HG03045 (cell line): ENCODE data around the gene HSPA1A.
"Not testable (repeated sequence)": the region's sequence is repeated elsewhere in the genome, so short reads cannot be mapped to it uniquely, and the experiment has no call there.

Source experiments
- ATAC-seq: cut with Tn5 transposase; IDR thresholded peaks from one replicate; pipeline ENCODE4 v1.9.1; 2021; ENCODE audit warnings: mild to moderate bottlenecking, moderate library complexity; ENCODE audit not compliant: unreplicated experiment

HSPA1A gene

DNA sequence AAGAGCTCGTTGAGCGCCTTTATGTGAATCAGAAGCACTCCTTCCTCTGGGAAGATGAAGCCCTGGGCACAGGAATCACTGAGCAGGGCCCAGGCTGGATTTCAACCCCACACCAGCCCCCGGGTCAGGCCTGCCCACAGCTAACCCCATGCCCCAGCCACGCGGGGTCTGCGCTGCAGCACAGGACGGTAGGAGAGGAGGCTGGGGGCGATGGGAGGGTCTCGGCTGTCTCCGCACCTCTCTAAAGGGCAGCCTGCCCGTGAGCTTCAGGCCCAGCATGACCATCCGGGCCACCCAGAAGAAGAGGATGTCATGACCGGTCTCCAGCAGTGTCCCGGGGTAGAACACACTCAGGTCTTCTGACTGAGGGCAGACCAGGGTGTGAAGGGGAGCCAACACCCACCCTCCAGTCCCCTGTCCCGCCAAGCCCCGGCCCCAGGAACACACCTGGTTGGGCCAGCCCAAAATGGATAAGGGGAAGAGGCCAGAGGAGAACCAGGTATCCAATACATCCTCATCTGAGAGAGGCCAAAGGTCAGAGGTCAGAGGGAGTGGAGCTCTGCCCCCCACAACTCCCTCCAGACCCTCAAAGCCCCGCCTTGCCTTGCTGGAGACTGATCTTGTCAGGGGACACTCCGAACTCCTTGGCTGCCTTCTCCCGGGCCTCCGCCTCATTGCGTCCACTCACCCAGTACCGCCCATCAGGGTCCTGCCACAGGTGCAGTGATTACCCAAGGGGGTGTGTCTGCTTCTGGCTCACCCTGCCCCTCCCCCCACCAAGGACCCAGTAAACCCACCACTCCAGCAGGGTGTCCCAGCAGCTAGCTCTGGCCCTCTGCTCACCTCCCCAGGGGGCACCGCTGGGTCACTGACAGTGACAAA lies 33.9 kb upstream of the HSPA1A start:
- no peak for ATAC-seq

DNA sequence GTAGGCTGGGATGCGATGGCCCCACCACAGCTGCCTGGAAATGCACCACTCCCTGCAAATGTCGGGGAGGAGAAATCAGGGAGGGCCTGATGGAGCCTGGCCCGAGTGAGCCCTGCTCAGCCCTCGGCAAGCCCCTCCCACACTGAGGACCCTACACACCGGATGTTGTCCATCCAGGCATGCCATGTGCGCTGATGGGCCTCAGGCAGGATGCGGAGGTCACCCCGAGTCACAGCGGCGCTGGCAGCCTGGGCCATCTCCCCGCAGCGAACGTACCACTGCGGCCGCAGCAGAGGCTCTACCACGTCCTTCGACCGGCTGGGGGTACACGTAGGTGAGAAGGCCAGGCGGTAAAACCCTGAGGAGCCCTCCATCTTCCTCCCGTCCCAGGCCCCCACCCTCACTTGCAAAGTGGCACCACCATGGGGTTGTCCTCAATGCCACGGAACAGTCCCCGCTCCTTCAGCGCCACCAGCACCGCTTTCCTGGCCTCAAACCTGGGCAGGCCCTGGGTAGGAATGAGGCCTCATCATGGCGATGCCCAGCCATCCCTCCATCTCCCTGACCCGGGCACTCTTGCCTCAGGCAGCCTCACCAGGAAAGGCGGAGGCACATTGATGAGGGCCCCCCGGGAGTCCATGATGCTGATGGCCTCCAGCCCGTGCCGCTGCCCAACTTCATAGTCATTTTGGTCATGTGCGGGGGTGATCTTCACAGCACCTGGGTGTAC lies 33.1 kb upstream of the HSPA1A start:
- ATAC-seq, result no peak

DNA sequence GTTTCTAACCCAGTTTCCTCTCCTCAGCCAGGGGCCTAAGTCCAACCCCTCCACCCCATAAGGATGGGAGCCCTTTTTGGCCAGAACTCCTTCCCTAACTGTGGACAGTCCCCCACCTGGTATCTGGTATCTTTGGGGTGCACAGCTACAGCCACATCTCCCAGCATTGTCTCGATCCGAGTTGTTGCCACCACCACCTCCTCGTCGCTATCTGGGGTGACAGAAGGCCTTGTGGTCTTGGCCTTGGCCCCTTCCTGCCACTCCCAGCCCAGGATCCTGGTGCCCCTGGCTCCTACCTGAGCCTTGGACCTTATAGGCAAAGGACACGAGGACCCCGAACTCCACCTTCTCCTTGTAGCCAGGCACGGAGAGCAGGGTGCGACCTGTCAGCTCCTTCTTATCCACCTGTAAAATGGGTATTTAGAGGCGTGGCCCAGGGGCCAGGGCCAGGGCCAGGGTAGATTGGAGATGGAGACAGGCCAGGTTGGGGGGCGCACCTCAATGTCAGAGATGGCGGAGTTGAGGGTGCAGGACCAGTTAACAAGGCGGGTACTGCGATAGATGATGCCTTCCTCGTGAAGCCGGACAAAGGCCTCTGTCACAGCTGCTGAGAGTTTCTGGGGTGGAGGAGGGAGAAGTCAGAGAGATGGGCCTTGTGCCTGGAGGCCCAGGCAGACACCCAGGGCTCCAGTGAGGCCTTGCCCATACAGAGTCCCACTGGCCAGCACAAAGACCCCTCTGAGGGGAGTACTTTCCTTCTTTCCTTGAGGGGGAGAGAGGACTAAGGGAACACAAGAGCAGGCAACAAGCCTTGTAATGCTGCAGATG lies 31.0 kb upstream of the HSPA1A start:
- ATAC-seq, result no peak

DNA sequence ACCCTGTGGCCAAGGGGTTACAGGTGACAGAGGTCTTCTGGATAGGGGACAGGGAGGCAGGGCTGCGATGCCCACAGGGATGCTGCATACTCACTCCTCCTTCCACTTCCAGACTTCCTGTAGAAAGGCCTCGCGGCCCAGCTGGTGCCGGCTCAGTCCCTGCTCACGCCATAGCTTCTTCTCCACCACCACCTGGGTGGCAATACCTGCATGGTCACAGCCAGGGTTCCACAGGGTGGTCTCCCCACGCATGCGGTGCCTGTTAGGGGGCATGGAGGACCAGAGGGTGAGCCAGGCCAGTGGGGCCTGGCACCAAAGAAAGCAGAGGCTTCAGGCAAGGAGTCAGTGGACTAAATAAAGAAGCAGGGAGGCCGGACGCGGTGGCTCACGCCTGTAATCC lies 29.9 kb upstream of the HSPA1A start:
- ATAC-seq, result no peak

DNA sequence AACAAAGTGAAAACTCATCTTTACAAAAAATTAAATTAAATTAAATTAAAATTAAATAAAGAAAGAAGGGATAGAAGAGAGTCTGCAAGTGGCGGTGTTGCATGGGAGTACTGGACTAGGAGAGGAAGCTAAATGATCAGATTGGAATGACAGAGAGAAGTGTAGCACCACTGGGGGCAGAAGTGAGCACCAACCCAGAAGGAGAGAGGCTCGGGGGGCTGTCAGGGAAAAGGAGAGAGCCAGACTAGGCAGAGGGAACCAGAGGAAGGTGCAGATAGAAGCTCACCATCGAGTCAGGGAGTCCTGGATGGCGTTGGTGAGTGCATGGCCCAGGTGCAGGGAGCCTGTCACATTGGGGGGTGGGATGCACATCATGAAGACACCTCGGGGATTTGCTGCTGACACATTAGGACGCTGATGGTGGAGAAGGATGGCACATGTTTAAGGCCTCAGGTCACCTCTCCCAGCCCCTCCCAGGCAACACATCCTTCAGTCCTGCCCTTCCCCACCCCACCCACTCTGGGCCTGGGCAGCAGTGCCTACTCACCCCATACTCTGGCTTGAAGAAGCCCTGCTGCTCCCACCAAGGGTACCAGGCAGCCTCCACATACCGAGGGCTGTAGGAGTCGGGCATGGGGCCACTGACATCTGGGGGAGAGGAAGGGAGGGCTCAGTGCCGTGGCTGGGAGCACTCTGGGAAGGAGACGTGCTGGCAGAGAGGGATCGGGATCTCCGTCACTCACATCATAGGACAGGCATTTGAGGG lies 23.8 kb upstream of the HSPA1A start:
- ATAC-seq, result no peak

DNA sequence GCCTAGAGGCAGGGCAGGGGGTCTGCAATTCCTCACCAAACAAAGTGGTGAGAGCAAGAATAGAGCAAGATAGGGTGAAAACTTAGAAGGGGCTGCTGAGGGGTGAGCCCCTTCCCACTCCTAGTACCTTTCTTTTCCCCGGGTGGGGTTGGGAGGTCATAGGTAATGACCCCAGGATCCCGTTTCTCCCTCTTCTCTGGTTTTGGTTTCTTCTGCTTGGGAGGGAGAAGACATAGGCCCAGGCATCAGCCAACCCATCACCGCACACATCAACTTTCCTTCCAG lies 23.3 kb upstream of the HSPA1A start:
- no peak for ATAC-seq

DNA sequence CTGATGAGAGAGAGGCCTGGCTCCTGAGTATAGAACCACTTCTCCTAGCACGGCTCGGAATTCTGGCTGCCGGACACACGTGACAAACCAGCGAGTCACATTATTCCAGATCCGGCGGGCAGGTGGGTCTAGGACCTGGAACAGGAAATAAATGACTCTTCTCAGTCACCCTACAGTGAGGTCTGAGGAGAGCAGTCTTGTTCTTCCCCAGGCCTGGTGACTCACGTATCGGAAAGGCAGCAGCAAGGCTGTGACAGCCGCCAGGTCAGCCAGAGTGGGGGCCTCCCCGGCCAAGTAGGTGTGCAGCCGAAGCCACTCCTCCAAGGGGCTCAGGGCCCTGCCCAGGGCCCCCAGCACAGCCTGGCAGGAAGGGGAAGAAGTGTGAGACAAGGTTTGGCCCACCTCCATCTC lies 22.6 kb upstream of the HSPA1A start:
- ATAC-seq, result no peak

DNA sequence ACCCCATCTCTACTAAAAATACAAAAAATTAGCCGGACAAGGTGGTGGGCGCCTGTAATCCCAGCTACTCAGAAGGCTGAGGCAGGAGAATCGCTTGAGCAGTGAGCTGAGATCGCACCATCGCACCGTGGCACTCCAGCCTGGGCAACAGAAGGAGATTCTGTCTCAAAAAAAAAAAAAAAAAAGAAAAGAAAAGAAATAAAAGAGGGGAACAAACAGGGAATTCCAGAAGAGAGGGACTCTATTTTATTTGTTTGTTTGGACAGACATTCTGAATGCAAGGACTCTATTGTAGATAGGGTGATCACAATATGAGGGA lies 21.5 kb upstream of the HSPA1A start:
- ATAC-seq, result not testable (repeated sequence)

DNA sequence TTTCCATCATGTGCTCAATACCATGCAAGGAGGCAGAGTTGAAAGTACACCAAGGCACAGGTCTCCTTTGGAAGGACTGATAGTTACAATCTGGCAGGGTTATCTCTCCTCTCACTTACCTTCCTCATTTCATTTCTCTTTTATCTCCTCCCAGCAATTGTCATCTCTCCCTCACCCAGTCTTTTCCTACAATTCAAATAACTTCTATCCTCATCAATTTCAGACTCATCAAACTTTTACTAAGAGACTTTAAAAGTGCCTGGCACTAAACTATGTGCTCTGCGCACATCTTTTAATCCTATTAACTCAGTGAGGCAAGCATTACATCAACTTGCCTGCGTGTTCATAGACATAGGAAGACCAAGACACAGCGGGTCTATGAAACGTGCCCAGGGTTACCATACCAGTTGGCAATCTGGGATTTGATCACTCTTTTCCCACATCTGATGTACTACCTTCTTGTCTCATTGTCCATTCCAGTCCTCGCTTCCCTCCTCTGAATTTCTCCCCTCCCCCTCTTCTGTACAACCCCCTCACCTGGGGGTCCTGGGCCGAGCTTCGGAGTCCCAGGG lies 21.0 kb upstream of the HSPA1A start:
- ATAC-seq, result no peak

DNA sequence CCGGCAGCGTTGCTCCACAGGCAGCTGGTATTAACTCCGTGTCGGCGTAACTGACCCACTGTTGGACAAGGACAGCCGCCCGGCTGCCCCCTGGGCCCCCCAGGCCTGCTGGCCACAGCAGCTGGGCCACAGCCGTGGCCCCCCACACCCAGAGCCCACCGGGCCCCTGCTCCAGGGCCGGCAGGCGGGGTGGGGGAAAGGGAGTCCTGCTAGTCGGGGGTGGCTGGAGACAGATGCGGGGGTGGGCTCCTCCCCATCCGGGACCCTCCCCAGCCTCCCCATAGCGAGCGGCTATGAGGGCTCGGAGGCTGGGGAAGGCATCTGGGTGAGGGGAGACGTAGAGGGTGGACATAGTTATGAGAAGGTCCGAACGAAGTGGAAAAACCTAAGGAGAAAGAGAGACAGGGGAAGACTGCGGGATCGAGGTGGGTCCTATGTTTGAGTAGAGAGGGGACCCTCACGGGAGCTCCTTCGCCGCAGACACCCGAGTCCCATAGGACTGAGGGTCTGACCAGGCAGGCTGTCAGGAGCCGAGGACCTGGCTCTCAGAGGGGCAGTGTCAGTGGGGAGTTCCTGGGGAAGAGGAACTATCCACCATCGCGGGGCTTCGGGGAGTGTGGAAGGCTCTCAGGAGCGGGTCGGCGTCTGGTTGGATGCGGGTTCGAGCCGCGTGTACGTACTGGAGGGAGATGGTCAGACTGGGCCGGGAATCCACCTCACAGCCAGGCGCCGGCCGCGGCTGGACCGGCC lies 20.3 kb upstream of the HSPA1A start:
- ATAC-seq, result peak; percentile 16

DNA sequence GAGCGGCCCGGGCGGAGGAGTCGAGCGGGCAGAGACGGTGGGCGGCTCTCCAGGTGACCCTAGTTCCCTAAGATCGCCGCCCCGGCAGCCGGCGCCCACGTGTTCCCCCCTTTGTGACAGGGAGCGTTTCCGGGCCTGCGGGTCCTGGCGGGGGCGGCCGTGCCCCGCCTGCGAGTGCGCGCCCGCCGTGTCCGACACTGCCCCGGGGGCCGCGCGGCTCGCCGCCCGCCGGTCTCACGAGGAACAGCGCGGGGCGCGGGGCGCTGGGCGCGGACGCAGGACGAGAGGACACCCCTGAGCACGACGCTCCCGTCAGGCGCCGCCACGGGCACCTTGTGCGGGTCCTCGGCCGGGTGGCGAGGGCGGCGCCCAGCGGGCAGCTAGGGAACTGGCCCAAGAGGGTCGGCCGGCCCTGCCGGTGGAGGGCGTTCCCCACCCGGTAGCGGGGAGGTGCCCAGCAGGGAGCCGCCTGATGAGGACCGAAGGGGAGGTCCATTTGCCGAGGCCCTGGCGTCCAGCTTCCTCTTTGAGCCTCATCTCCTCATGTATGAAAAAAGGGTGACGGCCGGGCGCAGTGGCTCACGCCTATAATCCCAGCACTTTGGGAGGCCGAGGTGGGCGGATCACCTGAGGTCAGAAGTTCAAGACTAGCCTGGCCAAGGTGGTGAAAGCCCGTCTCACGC lies 19.6 kb upstream of the HSPA1A start, which contains the start of gene VARS1:
TSS of gene VARS1 (minus strand) at position 137 of the 683 bp plus-strand sequence. CDS start 535 bp downstream, outside the sequence.
- peak; percentile 70 for ATAC-seq

DNA sequence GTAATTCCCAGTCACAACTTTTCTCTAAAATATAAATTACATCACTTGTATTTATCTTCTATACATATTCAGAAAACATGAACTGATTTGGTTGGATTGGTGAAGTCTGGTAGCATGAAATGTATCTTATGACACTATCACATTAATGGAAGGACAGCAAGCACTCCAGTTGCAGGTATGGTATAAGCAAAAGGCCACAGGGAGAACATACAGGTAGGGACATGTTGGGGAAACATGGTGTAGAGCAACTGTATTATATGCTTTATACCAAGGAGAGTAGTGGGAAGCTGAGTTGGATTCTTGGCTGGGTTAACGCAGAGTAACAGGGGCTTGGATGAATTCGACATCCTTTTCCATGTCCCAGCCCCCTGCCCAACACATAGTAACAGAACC lies 18.4 kb upstream of the HSPA1A start:
- ATAC-seq, result no peak

DNA sequence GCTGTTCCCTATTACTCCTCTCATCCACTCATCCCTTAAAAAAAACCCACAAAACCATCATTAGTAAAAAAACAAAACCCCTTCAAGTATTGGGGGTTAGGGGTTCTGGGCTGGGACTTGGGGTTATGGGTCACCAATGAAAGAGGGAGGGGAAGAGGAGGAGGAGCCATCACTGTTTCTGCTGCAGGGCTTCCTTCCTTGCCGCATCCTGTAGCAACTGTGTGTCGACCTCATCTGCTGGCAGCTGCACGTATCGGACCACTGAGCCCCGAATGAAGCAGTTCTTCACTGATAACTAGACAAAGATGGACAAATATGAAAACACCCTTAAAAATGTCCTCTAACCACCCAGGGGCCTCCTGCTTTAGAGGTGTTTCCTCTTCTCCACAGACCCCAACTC lies 17.8 kb upstream of the HSPA1A start:
- ATAC-seq, result no peak

DNA sequence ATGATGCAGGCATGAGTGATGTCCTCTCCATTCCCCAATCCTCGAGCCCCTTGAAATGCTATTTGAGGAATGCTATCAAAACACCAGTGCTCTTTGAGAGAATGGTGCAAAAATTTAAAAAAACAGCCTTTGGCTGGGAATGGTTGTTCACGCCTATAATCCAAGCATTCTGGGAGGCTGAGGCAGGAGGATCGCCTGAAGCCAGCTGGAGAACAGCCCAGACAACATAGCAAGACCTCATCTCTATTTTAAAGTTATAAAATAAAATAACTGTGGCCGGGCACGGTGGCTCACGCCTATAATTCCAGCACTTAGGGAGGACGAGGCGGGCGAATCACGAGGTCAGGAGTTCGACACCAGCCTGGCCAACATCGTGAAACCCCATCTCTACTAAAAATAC lies 15.6 kb upstream of the HSPA1A start:
- ATAC-seq, result no peak

DNA sequence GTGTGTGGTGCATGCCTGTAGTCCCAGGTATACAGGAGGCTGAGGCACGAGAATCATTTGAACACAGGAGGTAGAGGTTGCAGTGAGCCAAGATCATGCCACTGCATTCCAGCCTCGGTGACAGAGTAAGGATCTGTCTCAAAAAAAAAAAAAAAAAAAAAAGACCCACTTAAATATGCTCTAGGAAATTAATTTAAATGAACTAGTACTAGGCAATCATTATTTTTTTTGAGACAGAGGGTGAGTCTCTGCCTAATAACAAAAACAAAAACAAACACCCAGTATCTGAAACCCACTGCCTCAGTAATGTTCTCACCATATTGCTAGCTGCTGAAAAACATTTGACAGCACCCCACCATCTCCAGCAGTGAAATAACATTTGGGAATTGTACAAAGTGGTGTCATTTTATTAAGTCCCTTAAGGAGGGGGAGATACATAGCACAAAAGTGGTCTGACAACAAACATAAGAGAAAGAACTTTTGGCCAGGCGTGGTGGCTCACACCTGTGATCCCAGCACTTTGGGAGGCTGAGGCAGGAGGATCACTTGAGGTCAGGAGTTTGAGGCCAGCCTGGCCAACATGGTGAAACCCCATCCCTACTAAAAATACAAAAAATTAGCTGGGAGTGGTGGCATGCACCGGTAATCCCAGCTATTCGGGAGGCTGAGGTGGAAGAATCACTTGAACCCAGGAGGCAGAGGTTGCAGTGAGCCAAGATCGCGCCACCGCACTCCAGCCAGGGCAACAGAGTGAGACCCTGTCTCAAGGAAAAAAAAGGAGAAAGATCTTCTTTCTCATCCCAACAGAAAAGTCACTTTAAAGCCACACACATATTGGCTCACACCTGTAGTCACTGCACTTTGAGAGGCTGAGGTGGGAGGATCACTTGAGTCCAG lies 14.1 kb upstream of the HSPA1A start:
- not testable (repeated sequence) for ATAC-seq

DNA sequence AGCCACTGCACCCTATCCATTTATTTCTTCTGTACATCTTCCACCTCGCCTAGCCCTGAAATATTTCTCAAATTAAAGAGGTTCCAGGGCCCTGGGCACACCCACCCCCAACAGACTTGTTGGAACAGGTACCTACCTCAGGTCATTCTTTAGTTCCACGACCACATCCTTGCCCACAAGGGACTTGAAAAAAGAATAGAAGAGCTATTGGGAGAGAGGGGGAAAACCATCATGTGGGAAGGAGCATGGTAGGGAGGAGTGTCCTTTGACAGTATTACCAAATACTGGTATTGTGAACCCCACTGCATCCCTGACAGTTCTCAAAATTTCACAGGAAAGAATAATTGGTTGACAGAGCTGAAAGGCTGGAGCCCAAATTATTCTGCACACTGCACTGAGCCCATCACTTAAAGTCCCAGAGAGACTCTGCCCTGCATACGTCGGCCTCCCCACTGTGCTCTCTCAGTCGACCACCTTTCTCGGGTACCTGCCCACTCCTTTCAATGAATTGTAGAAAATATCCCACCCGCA lies 9.3 kb upstream of the HSPA1A start:
- no peak for ATAC-seq

DNA sequence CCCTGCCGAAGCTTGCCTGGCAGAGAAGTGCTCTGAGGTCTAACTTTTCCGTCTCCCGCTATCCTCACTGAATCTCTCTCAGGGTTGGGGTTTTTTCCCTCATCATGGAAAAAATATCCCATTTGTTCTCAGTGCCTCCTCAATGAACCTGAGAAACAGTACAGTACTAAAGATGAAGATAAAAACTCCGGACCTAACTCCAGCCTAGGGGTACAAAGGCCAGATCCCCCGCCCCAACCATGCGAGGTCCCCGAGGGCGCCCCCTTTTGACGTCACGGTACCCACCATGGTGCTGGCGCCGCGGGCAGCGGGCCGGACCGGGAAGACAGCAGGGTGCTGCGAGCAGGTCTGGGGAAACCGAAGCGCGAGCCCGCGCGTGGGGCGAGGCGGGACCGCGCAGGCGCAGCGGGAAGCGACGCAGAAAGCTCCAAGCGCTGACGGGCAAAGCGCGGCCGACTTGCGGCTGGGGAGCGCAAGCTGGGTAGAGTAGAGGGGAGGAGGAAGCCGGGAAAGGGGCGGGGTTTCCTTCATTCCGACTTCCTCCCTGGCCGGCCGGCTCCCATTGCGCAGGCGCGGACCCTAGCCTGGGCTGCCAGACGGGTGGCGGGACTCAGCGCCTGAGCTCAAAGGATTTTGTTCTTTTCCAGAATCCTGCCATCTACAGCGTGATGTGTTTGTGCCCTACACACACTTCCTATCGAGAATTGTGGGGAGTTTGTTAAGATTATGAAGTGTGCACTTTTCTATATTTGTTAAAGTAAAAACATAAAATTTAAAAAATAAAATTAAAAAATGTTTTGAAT lies 8.7 kb upstream of the HSPA1A start, which contains the start of gene LSM2:
TSS of gene LSM2 (minus strand) at position 497 of the 803 bp plus-strand sequence. CDS start at position 288, 209 bp downstream.
- ATAC-seq, result peak; percentile 92
